ENCODE data around the gene HNRNPF.
"Not testable (repeated sequence)": the region's sequence is repeated elsewhere in the genome, so short reads cannot be mapped to it uniquely, and the experiment has no call there.

The HNRNPF gene

GRCh38 chr10:43355749-43356371, 53.1 kb downstream of the HNRNPF start:
- Histone ChIP-seq H3K27ac (no peak overlapping the region), H3K4me3 (no peak overlapping the region)

GRCh38 chr10:43354879-43355380, 54.1 kb downstream of the HNRNPF start:
- no peak overlapping the region for H3K4me3 ChIP-seq

GRCh38 chr10:43354330-43354635, 54.7 kb downstream of the HNRNPF start:
- H3K27ac ChIP-seq, result no peak overlapping the region
- no peak overlapping the region for H3K4me3 ChIP-seq

More at GRCh38 chr10:43354879-43355380, 54.1 kb downstream of the HNRNPF start:
- no peak overlapping the region for H3K27ac ChIP-seq

GRCh38 chr10:43353495-43354329, 55.3 kb downstream of the HNRNPF start:
- Histone ChIP-seq H3K27ac (no peak overlapping the region), H3K4me3 (no peak overlapping the region)

GRCh38 chr10:43352951-43353350, 56.0 kb downstream of the HNRNPF start:
- Histone ChIP-seq H3K4me3 (no peak overlapping the region), H3K27ac (no peak overlapping the region)

- no peak overlapping the region for H3K4me3 ChIP-seq
Measured at GRCh38 chr10:43351301-43351700, 57.7 kb downstream of the HNRNPF start.

GRCh38 chr10:43350686-43351085, 58.3 kb downstream of the HNRNPF start:
- H3K4me3 ChIP-seq, result no peak overlapping the region
- H3K27ac ChIP-seq, result no peak overlapping the region

More at GRCh38 chr10:43351301-43351700, 57.7 kb downstream of the HNRNPF start:
- no peak overlapping the region for H3K27ac ChIP-seq

- no peak overlapping the region for H3K27ac ChIP-seq
- no peak overlapping the region for H3K4me3 ChIP-seq
Measured at GRCh38 chr10:43350156-43350555, 58.8 kb downstream of the HNRNPF start.

GRCh38 chr10:43348511-43349312, 60.3 kb downstream of the HNRNPF start:
- H3K27ac ChIP-seq, result peak overlapping the region in 1 of 21 experiments; percentile 64

GRCh38 chr10:43347997-43348396, 61.0 kb downstream of the HNRNPF start:
- Histone ChIP-seq H3K4me3 (no peak overlapping the region), H3K27ac (peak overlapping the region in 1 of 21 experiments; percentile 64)

More at GRCh38 chr10:43348511-43349312, 60.3 kb downstream of the HNRNPF start:
- H3K4me3 ChIP-seq, result no peak overlapping the region

GRCh38 chr10:43344051-43344450, 64.9 kb downstream of the HNRNPF start:
- no peak overlapping the region for H3K4me3 ChIP-seq
- H3K27ac ChIP-seq, result no peak overlapping the region

GRCh38 chr10:43343126-43343525, 65.9 kb downstream of the HNRNPF start:
- no peak overlapping the region for H3K27ac ChIP-seq
- H3K4me3 ChIP-seq, result no peak overlapping the region

- Histone ChIP-seq H3K27ac (no peak overlapping the region), H3K4me3 (no peak overlapping the region)
Measured at GRCh38 chr10:43342279-43343125, 66.5 kb downstream of the HNRNPF start.

- Histone ChIP-seq H3K27ac (no peak overlapping the region), H3K4me3 (no peak overlapping the region)
Measured at GRCh38 chr10:43341450-43341849, 67.5 kb downstream of the HNRNPF start.

- H3K27ac ChIP-seq, result no peak overlapping the region
- H3K4me3 ChIP-seq, result no peak overlapping the region
Measured at GRCh38 chr10:43340619-43341018, 68.4 kb downstream of the HNRNPF start.

GRCh38 chr10:43340101-43340500, 68.9 kb downstream of the HNRNPF start:
- Histone ChIP-seq H3K4me3 (no peak overlapping the region), H3K27ac (no peak overlapping the region)

- Histone ChIP-seq H3K27ac (no peak overlapping the region), H3K4me3 (no peak overlapping the region)
Measured at GRCh38 chr10:43339136-43339535, 69.8 kb downstream of the HNRNPF start.

- Histone ChIP-seq H3K4me3 (no peak overlapping the region), H3K27ac (no peak overlapping the region)
Measured at GRCh38 chr10:43338117-43338516, 70.9 kb downstream of the HNRNPF start.

GRCh38 chr10:43337536-43337935, 71.5 kb downstream of the HNRNPF start:
- H3K27ac ChIP-seq, H3K4me3 ChIP-seq: not testable (repeated sequence)

Data from skin epidermis (tissue), 12 donors.